ENCODE measurements around the gene ZNF329. TPM values are rescaled to one million over a fixed set of nuclear protein-coding genes. Genes with fewer than 3 reads are reported as not detected.

The ZNF329 gene
- total RNA-seq, 2 donors from 2014 or later: 16.7 to 24.7 TPM

GRCh38 chr19:58079792-58080191 lies 70.8 kb downstream of the ZNF329 start:
- Mint-ChIP-seq H3K36me3 (ENCODE audit: low read depth) (peaks cover 37% of the 10 kb centered on the region), H3K9me3 (peaks cover 66% of the 10 kb centered on the region), H3K27me3 (ENCODE audit: insufficient read depth) (no peaks in the 10 kb centered on the region), H3K27ac (no peak overlapping the region), H3K4me1 (no peaks in the 10 kb centered on the region), H3K4me3 (no peak overlapping the region)
- H3K9me3 ChIP-seq (ENCODE audit: control insufficient read depth, low read length): peaks cover 27% of the 10 kb centered on the region
- no peaks in the 10 kb centered on the region for H3K27me3 ChIP-seq (ENCODE audit: control insufficient read depth, insufficient read depth, low read length, poor library complexity, severe bottlenecking)
- WGBS, 2 experiments (ENCODE audit: insufficient coverage in 1 of 2, insufficient read length in 1 of 2): 84 to 85% methylated on average over 10 of the region's 10 CpGs
- no peak overlapping the region for H3K27ac ChIP-seq (ENCODE audit: low read depth, low read length)
- no peak for DNase-seq
- no peak overlapping the region for H3K9ac ChIP-seq (ENCODE audit: extremely low read depth, low read length, poor library complexity, severe bottlenecking)
- peaks cover 11% of the 10 kb centered on the region for H3K36me3 ChIP-seq (ENCODE audit: control insufficient read depth, insufficient read depth, low read length)
- H3K4me3 ChIP-seq (ENCODE audit: low read length): no peak overlapping the region
- H3K4me1 ChIP-seq (ENCODE audit: control insufficient read depth, insufficient read depth, low read length): no peaks in the 10 kb centered on the region
- TF ChIP-seq CTCF (conservative IDR thresholded peaks at IDR 0.05): no peak

Other genes starting within 250 kb of the ZNF329 start
- gene ZNF417, start 234.2 kb downstream of the ZNF329 start, total RNA-seq: 10 to 100 TPM; 16.5 to 30.9 TPM
- 10 to 100 TPM; 21.5 to 29.6 TPM for gene ZNF418, start 215.4 kb downstream of the ZNF329 start, total RNA-seq
- 10 to 100 TPM; 10.4 to 11.0 TPM for gene ZNF256, start 203.1 kb downstream of the ZNF329 start, total RNA-seq
- gene C19orf18, start 176.3 kb downstream of the ZNF329 start, total RNA-seq: under 1 TPM; 0.40 to 0.51 TPM
- gene ZNF606, start 148.0 kb downstream of the ZNF329 start, total RNA-seq: 10 to 100 TPM; 25.8 to 34.7 TPM
- gene ZSCAN1, start 116.8 kb downstream of the ZNF329 start, total RNA-seq: 1 to 10 TPM; 1.5 to 2.2 TPM
- 10 to 100 TPM in 1 of 2 donors, 1 to 10 TPM in 1; 9.3 to 12.0 TPM for gene ZNF135, start 91.5 kb downstream of the ZNF329 start, total RNA-seq
- 100 to 1,000 TPM in 1 of 2 donors, 10 to 100 TPM in 1; 68.2 to 112 TPM for gene ZSCAN18, start 52.6 kb downstream of the ZNF329 start, total RNA-seq
- gene ZNF274, start 32.3 kb upstream of the ZNF329 start, total RNA-seq: 10 to 100 TPM; 23.2 to 24.9 TPM
- 10 to 100 TPM; 65.7 to 80.2 TPM for gene ZNF544, start 78.1 kb upstream of the ZNF329 start, total RNA-seq
- gene ZNF8, start 128.2 kb upstream of the ZNF329 start, total RNA-seq: 10 to 100 TPM; 14.4 to 16.1 TPM
- 10 to 100 TPM; 27.5 to 28.0 TPM for gene ERVK3-1, start 154.6 kb upstream of the ZNF329 start, total RNA-seq
- gene ZSCAN22, start 176.2 kb upstream of the ZNF329 start, total RNA-seq: 1 to 10 TPM; 3.8 TPM
- gene A1BG, start 202.7 kb upstream of the ZNF329 start, total RNA-seq: 10 to 100 TPM; 12.6 to 16.4 TPM
- gene ZNF497, start 212.0 kb upstream of the ZNF329 start, total RNA-seq: 1 to 10 TPM; 5.2 to 5.9 TPM
- 1 to 10 TPM; 3.1 to 3.8 TPM for gene ZNF837, start 230.2 kb upstream of the ZNF329 start, total RNA-seq
- 1,000 to 10,000 TPM in 1 of 2 donors, 100 to 1,000 TPM in 1; 896 to 1,039 TPM for gene RPS5, start 236.5 kb upstream of the ZNF329 start, total RNA-seq
- gene RNF225, start 244.9 kb upstream of the ZNF329 start, total RNA-seq: under 1 TPM; 0.82 to 0.92 TPM

Measured in endodermal cell (in vitro differentiated cells).